ENCODE measurements around the gene USP44. TPM values are rescaled to one million over a fixed set of nuclear protein-coding genes. Genes with fewer than 3 reads are reported as not detected.

Gene USP44
- total and polyA plus RNA-seq, 2 experiments from 2014 or later: 235 to 248 TPM

- DNase-seq (ENCODE audit: low spot score) (no peak), ATAC-seq (no peak)
- no peak for TF ChIP-seq POLR2AphosphoS5 (IDR thresholded peaks at IDR 0.05; ENCODE audit: low read depth)
- no peak for TF ChIP-seq CREB1 (CRISPR knock-in tag; IDR thresholded peaks at IDR 0.05; ENCODE audit: low read depth)
- TF ChIP-seq ZNF331 (CRISPR knock-in tag; IDR thresholded peaks at IDR 0.05; ENCODE audit: low read depth): no peak
- TF ChIP-seq JUNB (IDR thresholded peaks at IDR 0.05; ENCODE audit: unreplicated experiment): no peak
- TF ChIP-seq, protein P1, sequence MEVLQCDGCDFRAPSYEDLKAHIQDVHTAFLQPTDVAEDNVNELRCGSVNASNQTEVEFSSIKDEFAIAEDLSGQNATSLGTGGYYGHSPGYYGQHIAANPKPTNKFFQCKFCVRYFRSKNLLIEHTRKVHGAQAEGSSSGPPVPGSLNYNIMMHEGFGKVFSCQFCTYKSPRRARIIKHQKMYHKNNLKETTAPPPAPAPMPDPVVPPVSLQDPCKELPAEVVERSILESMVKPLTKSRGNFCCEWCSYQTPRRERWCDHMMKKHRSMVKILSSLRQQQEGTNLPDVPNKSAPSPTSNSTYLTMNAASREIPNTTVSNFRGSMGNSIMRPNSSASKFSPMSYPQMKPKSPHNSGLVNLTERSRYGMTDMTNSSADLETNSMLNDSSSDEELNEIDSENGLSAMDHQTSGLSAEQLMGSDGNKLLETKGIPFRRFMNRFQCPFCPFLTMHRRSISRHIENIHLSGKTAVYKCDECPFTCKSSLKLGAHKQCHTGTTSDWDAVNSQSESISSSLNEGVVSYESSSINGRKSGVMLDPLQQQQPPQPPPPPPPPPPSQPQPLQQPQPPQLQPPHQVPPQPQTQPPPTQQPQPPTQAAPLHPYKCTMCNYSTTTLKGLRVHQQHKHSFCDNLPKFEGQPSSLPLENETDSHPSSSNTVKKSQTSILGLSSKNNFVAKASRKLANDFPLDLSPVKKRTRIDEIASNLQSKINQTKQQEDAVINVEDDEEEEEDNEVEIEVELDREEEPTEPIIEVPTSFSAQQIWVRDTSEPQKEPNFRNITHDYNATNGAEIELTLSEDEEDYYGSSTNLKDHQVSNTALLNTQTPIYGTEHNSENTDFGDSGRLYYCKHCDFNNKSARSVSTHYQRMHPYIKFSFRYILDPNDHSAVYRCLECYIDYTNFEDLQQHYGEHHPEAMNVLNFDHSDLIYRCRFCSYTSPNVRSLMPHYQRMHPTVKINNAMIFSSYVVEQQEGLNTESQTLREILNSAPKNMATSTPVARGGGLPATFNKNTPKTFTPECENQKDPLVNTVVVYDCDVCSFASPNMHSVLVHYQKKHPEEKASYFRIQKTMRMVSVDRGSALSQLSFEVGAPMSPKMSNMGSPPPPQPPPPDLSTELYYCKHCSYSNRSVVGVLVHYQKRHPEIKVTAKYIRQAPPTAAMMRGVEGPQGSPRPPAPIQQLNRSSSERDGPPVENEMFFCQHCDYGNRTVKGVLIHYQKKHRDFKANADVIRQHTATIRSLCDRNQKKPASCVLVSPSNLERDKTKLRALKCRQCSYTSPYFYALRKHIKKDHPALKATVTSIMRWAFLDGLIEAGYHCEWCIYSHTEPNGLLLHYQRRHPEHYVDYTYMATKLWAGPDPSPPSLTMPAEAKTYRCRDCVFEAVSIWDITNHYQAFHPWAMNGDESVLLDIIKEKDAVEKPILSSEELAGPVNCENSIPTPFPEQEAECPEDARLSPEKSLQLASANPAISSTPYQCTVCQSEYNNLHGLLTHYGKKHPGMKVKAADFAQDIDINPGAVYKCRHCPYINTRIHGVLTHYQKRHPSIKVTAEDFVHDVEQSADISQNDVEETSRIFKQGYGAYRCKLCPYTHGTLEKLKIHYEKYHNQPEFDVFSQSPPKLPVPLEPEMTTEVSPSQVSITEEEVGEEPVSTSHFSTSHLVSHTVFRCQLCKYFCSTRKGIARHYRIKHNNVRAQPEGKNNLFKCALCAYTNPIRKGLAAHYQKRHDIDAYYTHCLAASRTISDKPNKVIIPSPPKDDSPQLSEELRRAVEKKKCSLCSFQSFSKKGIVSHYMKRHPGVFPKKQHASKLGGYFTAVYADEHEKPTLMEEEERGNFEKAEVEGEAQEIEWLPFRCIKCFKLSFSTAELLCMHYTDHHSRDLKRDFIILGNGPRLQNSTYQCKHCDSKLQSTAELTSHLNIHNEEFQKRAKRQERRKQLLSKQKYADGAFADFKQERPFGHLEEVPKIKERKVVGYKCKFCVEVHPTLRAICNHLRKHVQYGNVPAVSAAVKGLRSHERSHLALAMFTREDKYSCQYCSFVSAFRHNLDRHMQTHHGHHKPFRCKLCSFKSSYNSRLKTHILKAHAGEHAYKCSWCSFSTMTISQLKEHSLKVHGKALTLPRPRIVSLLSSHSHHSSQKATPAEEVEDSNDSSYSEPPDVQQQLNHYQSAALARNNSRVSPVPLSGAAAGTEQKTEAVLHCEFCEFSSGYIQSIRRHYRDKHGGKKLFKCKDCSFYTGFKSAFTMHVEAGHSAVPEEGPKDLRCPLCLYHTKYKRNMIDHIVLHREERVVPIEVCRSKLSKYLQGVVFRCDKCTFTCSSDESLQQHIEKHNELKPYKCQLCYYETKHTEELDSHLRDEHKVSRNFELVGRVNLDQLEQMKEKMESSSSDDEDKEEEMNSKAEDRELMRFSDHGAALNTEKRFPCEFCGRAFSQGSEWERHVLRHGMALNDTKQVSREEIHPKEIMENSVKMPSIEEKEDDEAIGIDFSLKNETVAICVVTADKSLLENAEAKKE (CRISPR knock-in tag; IDR thresholded peaks at IDR 0.05): no peak
- no peak for TF ChIP-seq ZNF114 (CRISPR knock-in tag; IDR thresholded peaks at IDR 0.05)
- TF ChIP-seq REST (IDR thresholded peaks at IDR 0.05; ENCODE audit: unreplicated experiment): no peak
- no peak for TF ChIP-seq EZH2 (IDR thresholded peaks at IDR 0.05; ENCODE audit: low read depth, unreplicated experiment)
- TF ChIP-seq, protein P2, sequence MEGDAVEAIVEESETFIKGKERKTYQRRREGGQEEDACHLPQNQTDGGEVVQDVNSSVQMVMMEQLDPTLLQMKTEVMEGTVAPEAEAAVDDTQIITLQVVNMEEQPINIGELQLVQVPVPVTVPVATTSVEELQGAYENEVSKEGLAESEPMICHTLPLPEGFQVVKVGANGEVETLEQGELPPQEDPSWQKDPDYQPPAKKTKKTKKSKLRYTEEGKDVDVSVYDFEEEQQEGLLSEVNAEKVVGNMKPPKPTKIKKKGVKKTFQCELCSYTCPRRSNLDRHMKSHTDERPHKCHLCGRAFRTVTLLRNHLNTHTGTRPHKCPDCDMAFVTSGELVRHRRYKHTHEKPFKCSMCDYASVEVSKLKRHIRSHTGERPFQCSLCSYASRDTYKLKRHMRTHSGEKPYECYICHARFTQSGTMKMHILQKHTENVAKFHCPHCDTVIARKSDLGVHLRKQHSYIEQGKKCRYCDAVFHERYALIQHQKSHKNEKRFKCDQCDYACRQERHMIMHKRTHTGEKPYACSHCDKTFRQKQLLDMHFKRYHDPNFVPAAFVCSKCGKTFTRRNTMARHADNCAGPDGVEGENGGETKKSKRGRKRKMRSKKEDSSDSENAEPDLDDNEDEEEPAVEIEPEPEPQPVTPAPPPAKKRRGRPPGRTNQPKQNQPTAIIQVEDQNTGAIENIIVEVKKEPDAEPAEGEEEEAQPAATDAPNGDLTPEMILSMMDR (conservative IDR thresholded peaks at IDR 0.05; ENCODE audit: low read depth in 2 of 2): no peak
- TF ChIP-seq NANOG (IDR thresholded peaks at IDR 0.05; ENCODE audit: borderline replicate concordance): no peak
- Mint-ChIP-seq H3K27ac (no peak overlapping the region), H3K4me1 (peaks cover 11% of the 10 kb centered on the region), H3K27me3 (ENCODE audit: insufficient read depth, low read depth, poor library complexity) (no peaks in the 10 kb centered on the region), H3K9me3 (no peaks in the 10 kb centered on the region), H3K4me3 (no peak overlapping the region), H3K36me3 (ENCODE audit: low read depth) (peaks cover 71% of the 10 kb centered on the region)
- no peaks in the 10 kb centered on the region for H3K9me2 ChIP-seq (ENCODE audit: insufficient read depth)
- H3F3A ChIP-seq (replicated peaks; ENCODE audit: low read depth): no peaks in the 10 kb centered on the region
- peaks cover 50% of the 10 kb centered on the region for H4K20me1 ChIP-seq (replicated peaks; ENCODE audit: insufficient read depth)
- no peak overlapping the region for H3K4me2 ChIP-seq
- H2AFZ ChIP-seq: no peak overlapping the region
- peaks cover 38% of the 10 kb centered on the region for H3K36me3 ChIP-seq (ENCODE audit: insufficient read depth)
- no peak overlapping the region for H3K27ac ChIP-seq (ENCODE audit: low read depth)
- no peaks in the 10 kb centered on the region for H3K27me3 ChIP-seq (ENCODE audit: insufficient read depth)
- H3K79me2 ChIP-seq (replicated peaks; ENCODE audit: insufficient read depth): peaks cover 100% of the 10 kb centered on the region
- no peak overlapping the region for H3K4me3 ChIP-seq
- H3K4me1 ChIP-seq (ENCODE audit: insufficient read depth): peaks cover 3% of the 10 kb centered on the region; the same call in 1 of the 2 replicates
Measured at GRCh38 chr12:95480230-95480629, 71.0 kb downstream of the USP44 start.

All from GM23338 (cell line).